Measurements from ENCODE around the gene TMEM236. TPM values are rescaled to one million over a fixed set of nuclear protein-coding genes. Genes with fewer than 3 reads are reported as not detected.
A peak's percentile ranks its signal among the peaks of the same experiment; 100 is the strongest.

Gene TMEM236
- total RNA-seq, 1 experiment from 2014 or later, result not detected

- no peak for DNase-seq (ENCODE audit: low read depth)
Observed at GRCh38 chr10:17820943-17821342, 68.9 kb downstream of the TMEM236 start.

GRCh38 chr10:17821893-17822292, 69.9 kb downstream of the TMEM236 start:
- DNase-seq (ENCODE audit: low read depth), result no peak

GRCh38 chr10:17831341-17831740, 79.3 kb downstream of the TMEM236 start:
- no peak for DNase-seq (ENCODE audit: low read depth)

DNA sequence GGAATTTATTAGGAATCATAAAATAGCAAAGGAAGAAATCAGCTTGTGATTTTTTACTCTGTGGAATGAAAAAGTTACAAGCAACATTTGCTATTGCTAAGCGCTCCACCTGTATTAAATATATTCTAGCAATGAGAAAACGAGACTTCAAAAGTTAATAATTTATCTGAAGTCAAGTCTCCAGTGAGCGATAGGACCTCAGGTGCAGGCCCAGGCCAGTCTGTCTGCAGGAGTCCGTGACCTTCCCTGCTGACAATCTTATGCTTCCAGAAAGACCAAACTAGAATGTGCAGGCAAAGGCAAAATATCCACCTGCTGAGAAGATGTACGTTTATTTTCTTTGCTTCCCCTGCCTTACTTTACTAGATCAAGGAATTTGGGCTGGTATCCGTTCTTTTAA, 79.9 kb downstream of the TMEM236 start:
- no peak for DNase-seq (ENCODE audit: low read depth)

GRCh38 chr10:17833656-17834055, 81.7 kb downstream of the TMEM236 start:
- no peak for DNase-seq (ENCODE audit: low read depth)

GRCh38 chr10:17835688-17836087, 83.7 kb downstream of the TMEM236 start:
- peak; percentile 93 for DNase-seq (ENCODE audit: low read depth)

- DNase-seq (ENCODE audit: low read depth), result peak; percentile 82
Observed at GRCh38 chr10:17836942-17837341, 84.9 kb downstream of the TMEM236 start.

DNA sequence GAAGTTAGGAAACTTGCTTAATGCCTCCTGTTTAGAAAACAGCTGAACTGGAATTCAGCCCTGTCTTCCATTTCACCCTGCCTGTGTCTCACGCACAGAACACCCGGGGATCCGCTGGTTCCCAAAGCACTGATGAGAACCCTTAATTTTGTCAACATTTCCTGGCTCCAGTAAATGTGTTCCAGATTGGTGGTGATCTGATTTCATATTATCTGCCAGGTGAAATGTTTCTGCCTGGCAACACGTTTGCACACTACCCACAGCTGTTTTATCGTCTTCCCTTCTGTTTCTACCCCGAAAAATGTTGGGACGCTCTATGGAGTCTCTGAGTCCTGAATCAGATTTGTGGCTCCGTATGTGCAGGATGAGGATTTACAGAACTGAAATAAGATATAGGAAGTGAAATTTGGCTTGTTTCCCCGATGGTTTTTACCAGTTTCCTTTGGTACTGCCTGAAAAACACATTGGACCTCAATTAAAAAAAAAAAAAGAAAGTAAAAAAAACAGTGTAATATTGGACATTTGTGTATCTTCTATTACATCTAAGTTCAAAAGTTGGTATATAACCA, 86.2 kb downstream of the TMEM236 start:
- no peak for DNase-seq (ENCODE audit: low read depth)

GRCh38 chr10:17841050-17841449, 89.0 kb downstream of the TMEM236 start:
- DNase-seq (ENCODE audit: low read depth), result peak; percentile 3

DNA sequence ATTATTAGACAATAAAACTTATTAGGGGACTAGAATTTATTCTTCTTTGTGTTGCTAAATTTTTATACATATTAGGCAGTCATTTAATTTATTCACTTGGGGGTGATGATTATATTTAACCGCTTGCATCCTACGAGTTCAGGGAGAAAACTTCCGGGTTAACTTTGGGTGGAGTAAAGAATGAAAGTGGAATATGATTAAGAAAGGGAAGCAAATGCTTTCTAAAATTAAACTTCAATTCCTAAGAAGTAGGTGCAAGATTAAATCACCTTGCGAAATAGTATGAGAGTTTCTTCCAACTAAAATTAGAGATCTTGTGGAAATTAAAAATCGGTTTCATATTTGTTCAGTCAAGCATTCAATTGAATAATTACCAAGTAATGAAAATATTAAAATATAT, 90.6 kb downstream of the TMEM236 start:
- no peak for DNase-seq (ENCODE audit: low read depth)

DNA sequence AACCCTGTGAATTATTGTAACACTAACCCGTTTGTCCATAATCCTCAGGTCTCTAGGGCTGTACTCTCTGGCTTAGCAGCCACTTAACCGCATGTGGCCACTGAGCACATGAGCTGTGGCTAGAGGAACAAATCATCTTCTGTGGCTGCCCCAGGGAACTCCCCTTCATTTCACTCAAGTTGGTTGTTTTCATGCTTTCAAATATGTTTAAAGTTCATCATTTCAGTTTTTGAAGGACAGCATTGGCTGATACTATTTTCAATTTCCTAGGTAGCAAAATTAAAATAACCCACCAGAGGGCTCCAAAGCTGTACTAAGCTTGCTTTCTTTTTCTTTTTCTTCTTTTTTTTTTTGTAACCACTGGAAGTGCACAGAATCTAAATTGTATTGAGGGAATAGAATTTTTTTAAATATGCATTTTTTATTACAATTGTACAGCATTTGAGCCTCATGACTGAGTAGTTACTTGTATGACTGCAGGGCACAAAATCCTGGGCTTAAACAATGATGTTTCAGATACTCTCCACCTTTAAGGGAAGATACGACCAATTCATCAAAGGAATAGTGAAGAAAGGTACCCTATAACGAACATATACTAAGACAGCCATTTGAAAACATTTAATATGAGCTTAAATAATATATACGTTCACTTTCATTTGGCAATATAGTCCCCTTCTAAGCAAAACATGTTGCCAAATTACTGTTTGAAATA, 95.7 kb downstream of the TMEM236 start:
- peak; percentile 20 for DNase-seq (ENCODE audit: low read depth)

- DNase-seq (ENCODE audit: low read depth), result no peak
Observed at GRCh38 chr10:17848646-17849045, 96.6 kb downstream of the TMEM236 start.

Other genes starting within 250 kb of the TMEM236 start
- 32.0 and 37.5 TPM in 2 replicates for gene HACD1, start 134.8 kb upstream of the TMEM236 start, total RNA-seq (2014; rRNA removed; shearing (Covaris generic))
- 15.5 and 18.4 TPM in 2 replicates for gene STAM, start 108.0 kb upstream of the TMEM236 start, total RNA-seq (2014; rRNA removed; shearing (Covaris generic))
- not detected in 2 replicates for gene MRC1, start 57.1 kb downstream of the TMEM236 start, total RNA-seq (2014; rRNA removed; shearing (Covaris generic))
- not detected in 2 replicates for gene SLC39A12, start 199.7 kb downstream of the TMEM236 start, total RNA-seq (2014; rRNA removed; shearing (Covaris generic))